ENCODE data around the gene CTNNA2. TPM values are rescaled to one million over a fixed set of nuclear protein-coding genes. Genes with fewer than 3 reads are reported as not detected.

The CTNNA2 gene
- total and polyA plus RNA-seq, 2 of the 8 experiments (the other 6 are each of a cell fraction or from before 2014, with no cell fraction given), result 3.9 to 9.0 TPM

DNA sequence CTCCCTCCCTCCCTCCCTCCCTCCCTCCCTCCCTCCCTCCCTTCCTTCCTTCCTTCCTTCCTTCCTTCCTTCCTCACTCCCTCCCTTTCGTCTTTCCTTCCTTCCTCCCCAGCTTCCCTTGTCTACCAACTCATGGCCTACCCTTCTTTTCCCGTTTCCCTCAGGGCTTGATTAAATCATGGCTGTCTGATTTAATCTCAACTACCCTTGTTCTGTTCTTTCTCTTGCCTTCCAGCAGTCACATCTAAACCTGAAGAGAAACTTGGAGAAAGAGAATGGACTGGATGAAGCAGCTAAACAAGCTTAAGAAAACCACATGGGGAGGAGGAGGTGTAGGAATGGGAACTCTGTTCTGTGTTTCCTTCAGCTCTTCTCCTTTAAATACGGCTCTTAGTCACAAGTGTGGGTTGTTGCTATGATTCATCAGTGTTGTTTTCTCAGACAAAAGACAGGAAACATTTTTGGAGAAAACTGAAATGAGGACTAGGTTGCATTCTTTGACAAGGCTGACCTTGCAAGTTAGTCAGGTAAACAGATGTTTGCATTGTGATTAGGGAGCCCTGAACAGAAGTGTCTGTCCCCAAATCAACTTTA lies 613.8 kb downstream of the CTNNA2 start:
- no peaks in the 10 kb centered on the region for H4K20me1 ChIP-seq (replicated peaks in 1 of 2; ENCODE audit: control insufficient read depth in 1 of 2, insufficient read depth in 2 of 2, low read length in 2 of 2)
- WGBS, 2 experiments (ENCODE audit: extremely low coverage in 1 of 2, insufficient coverage in 1 of 2, insufficient read length in 1 of 2, insufficient replicate concordance in 2 of 2, low coverage in 1 of 2, low lambda C conversion rate in 2 of 2, missing lambda C conversion rate in 1 of 2), result 95% methylated on average over 3 of the region's 3 CpGs; no CpG with 5 or more reads in 1 of the 2 experiments
- H3K18ac ChIP-seq (ENCODE audit: extremely low read depth, low read length), result no peak overlapping the region
- ChIA-PET CTCF (ENCODE audit: partially characterized antibody) (interaction anchor here (1.8 to 2.4 kb wide), 2 partner anchors 112 to 130 kb away, joined by 4 to 7 read pairs; no protein-coding TSS in a partner anchor), POLR2A (ENCODE audit: partially characterized antibody) (interaction anchor here (0.7 kb wide), 1 partner anchor 18 kb away, joined by 3 read pairs; no protein-coding TSS in a partner anchor)
- H2BK120ac ChIP-seq (replicated peaks; ENCODE audit: low read depth, low read length), result no peak overlapping the region
- no peak overlapping the region for H3K27ac ChIP-seq (ENCODE audit: low read depth, low read length)
- no peak overlapping the region for H4K8ac ChIP-seq (ENCODE audit: extremely low read depth, insufficient read depth, low read length)
- H3K4me2 ChIP-seq (ENCODE audit: insufficient read depth in 1 of 2, low read depth in 2 of 2, low read length in 2 of 2), result no peak overlapping the region
- FAIRE-seq, result no peak
- H3K23me2 ChIP-seq (ENCODE audit: low read depth, low read length), result no peaks in the 10 kb centered on the region; the same call in 1 of the 2 replicates
- H4K5ac ChIP-seq (ENCODE audit: insufficient read length, low read depth, low read length), result no peak overlapping the region
- no peak overlapping the region for H3K23ac ChIP-seq (ENCODE audit: insufficient read length)
- no peak overlapping the region for H2BK5ac ChIP-seq (ENCODE audit: low read depth, low read length)
- no peak overlapping the region for H2BK15ac ChIP-seq (ENCODE audit: low read length)
- no peak overlapping the region for H3K4me3 ChIP-seq (ENCODE audit: extremely low read depth in 1 of 4, insufficient read depth in 2 of 4, low read depth in 3 of 4, low read length in 4 of 4)
- no peak overlapping the region for H3K56ac ChIP-seq (replicated peaks; ENCODE audit: insufficient read length, low read depth, low read length)
- no peak overlapping the region for H2AK5ac ChIP-seq (ENCODE audit: low read depth, low read length)
- H3K36me3 ChIP-seq (ENCODE audit: control insufficient read depth in 2 of 4, insufficient read depth in 4 of 4, low read length in 3 of 4), result no peaks in the 10 kb centered on the region
- no peak overlapping the region for H3K9ac ChIP-seq (replicated peaks in 1 of 4; ENCODE audit: extremely low read depth in 1 of 4, low read depth in 3 of 4, low read length in 3 of 4)
- no peaks in the 10 kb centered on the region for H3K79me2 ChIP-seq (ENCODE audit: control insufficient read depth in 1 of 2, insufficient read depth in 2 of 2, low read length in 2 of 2)
- TF ChIP-seq CHD2 (IDR thresholded peaks at IDR 0.05; ENCODE audit: low read length) (no peak), CBX5 (IDR thresholded peaks at IDR 0.05; ENCODE audit: low read depth, low read length) (no peak), SUZ12 (IDR thresholded peaks at IDR 0.05; ENCODE audit: low read length) (no peak), MAX (IDR thresholded peaks at IDR 0.05) (no peak)
- TF ChIP-seq, protein P1, sequence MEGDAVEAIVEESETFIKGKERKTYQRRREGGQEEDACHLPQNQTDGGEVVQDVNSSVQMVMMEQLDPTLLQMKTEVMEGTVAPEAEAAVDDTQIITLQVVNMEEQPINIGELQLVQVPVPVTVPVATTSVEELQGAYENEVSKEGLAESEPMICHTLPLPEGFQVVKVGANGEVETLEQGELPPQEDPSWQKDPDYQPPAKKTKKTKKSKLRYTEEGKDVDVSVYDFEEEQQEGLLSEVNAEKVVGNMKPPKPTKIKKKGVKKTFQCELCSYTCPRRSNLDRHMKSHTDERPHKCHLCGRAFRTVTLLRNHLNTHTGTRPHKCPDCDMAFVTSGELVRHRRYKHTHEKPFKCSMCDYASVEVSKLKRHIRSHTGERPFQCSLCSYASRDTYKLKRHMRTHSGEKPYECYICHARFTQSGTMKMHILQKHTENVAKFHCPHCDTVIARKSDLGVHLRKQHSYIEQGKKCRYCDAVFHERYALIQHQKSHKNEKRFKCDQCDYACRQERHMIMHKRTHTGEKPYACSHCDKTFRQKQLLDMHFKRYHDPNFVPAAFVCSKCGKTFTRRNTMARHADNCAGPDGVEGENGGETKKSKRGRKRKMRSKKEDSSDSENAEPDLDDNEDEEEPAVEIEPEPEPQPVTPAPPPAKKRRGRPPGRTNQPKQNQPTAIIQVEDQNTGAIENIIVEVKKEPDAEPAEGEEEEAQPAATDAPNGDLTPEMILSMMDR (IDR thresholded peaks at IDR 0.05; ENCODE audit: control extremely low read depth in 1 of 3, insufficient read depth in 1 of 3, low read depth in 1 of 3, low read length in 3 of 3), result no peak
- H3K4ac ChIP-seq (replicated peaks; ENCODE audit: insufficient read length, low read depth, low read length), result no peak overlapping the region
- H2BK20ac ChIP-seq (ENCODE audit: low read length), result no peak overlapping the region
- no peaks in the 10 kb centered on the region for H3K79me1 ChIP-seq (ENCODE audit: low read depth, low read length)
- no peak overlapping the region for H2BK12ac ChIP-seq (ENCODE audit: low read depth, low read length)
- H3K9me3 ChIP-seq (ENCODE audit: insufficient read depth in 2 of 2, low read depth in 1 of 2, low read length in 1 of 2), result no peaks in the 10 kb centered on the region
- H3K4me1 ChIP-seq (replicated peaks in 1 of 4; ENCODE audit: control insufficient read depth in 3 of 4, insufficient read depth in 4 of 4, low read length in 3 of 4), result no peaks in the 10 kb centered on the region
- DNase-seq (ENCODE audit: low read depth in 1 of 2, low spot score in 2 of 2), result no peak
- no peak overlapping the region for H2AFZ ChIP-seq (ENCODE audit: low read length)
- H3K14ac ChIP-seq (ENCODE audit: insufficient read length), result no peak overlapping the region
- no peaks in the 10 kb centered on the region for H3K27me3 ChIP-seq (replicated peaks in 1 of 4; ENCODE audit: control insufficient read depth in 3 of 4, extremely low read depth in 1 of 4, insufficient read depth in 3 of 4, low read length in 3 of 4)
- no peak overlapping the region for H4K91ac ChIP-seq (replicated peaks; ENCODE audit: insufficient read length, low read length)

Data from H1 (cell line).